ENCODE data around the gene PDAP1. TPM values are rescaled to one million over a fixed set of nuclear protein-coding genes. Genes with fewer than 3 reads are reported as not detected.

PDAP1 gene
- total and polyA plus RNA-seq, 9 donors: 64.8 to 155 (median 138) TPM

GRCh38 chr7:99398891-99399445, 9.4 kb downstream of the PDAP1 start:
- Histone ChIP-seq H3K36me3 (ENCODE audit: control insufficient read depth, insufficient read depth, low read length) (peaks cover 79% of the 10 kb centered on the region), H3K4me3 (ENCODE audit: low read length) (no peak overlapping the region), H3K9me3 (replicated peaks; ENCODE audit: control insufficient read depth, low read depth, low read length) (no peaks in the 10 kb centered on the region), H3K4me1 (ENCODE audit: control insufficient read depth, insufficient read depth, low read length) (peaks cover 1% of the 10 kb centered on the region), H3K27me3 (ENCODE audit: control insufficient read depth, insufficient read depth, low read length) (no peaks in the 10 kb centered on the region), H3K27ac (ENCODE audit: low read length) (no peak overlapping the region)
- DNase-seq: no peak
- 94% methylated on average over 4 of the region's 5 CpGs for WGBS (ENCODE audit: insufficient coverage)

GRCh38 chr7:99397297-99397983, 11.0 kb downstream of the PDAP1 start:
- no peaks in the 10 kb centered on the region for H3K9me3 ChIP-seq (replicated peaks; ENCODE audit: control insufficient read depth, low read depth, low read length)
- no peak overlapping the region for H3K4me3 ChIP-seq (ENCODE audit: low read length)
- WGBS (ENCODE audit: insufficient coverage): 89% methylated on average over 15 of the region's 18 CpGs
- H3K4me1 ChIP-seq (ENCODE audit: control insufficient read depth, insufficient read depth, low read length): peaks cover 15% of the 10 kb centered on the region
- no peaks in the 10 kb centered on the region for H3K27me3 ChIP-seq (ENCODE audit: control insufficient read depth, insufficient read depth, low read length)
- no peak overlapping the region for H3K27ac ChIP-seq (ENCODE audit: low read length)
- H3K36me3 ChIP-seq (ENCODE audit: control insufficient read depth, insufficient read depth, low read length): peaks cover 68% of the 10 kb centered on the region
- DNase-seq: no peak

- Histone ChIP-seq H3K27me3 (ENCODE audit: control insufficient read depth, insufficient read depth, low read length) (no peaks in the 10 kb centered on the region), H3K4me3 (ENCODE audit: low read length) (no peak overlapping the region), H3K36me3 (ENCODE audit: control insufficient read depth, insufficient read depth, low read length) (peaks cover 64% of the 10 kb centered on the region), H3K9me3 (replicated peaks; ENCODE audit: control insufficient read depth, low read depth, low read length) (no peaks in the 10 kb centered on the region), H3K27ac (ENCODE audit: low read length) (no peak overlapping the region), H3K4me1 (ENCODE audit: control insufficient read depth, insufficient read depth, low read length) (peaks cover 17% of the 10 kb centered on the region)
- WGBS (ENCODE audit: insufficient coverage): 72% methylated on average over 6 of the region's 21 CpGs
- no peak for DNase-seq
These were observed 11.7 kb downstream of the PDAP1 start for GRCh38 chr7:99396418-99397296.

GRCh38 chr7:99395616-99396327, 12.6 kb downstream of the PDAP1 start:
- Histone ChIP-seq H3K36me3 (ENCODE audit: control insufficient read depth, insufficient read depth, low read length) (peaks cover 66% of the 10 kb centered on the region), H3K4me1 (ENCODE audit: control insufficient read depth, insufficient read depth, low read length) (peaks cover 17% of the 10 kb centered on the region), H3K27me3 (ENCODE audit: control insufficient read depth, insufficient read depth, low read length) (no peaks in the 10 kb centered on the region), H3K27ac (ENCODE audit: low read length) (no peak overlapping the region), H3K9me3 (replicated peaks; ENCODE audit: control insufficient read depth, low read depth, low read length) (no peaks in the 10 kb centered on the region), H3K4me3 (ENCODE audit: low read length) (no peak overlapping the region)
- 82% methylated on average over 12 of the region's 14 CpGs for WGBS (ENCODE audit: insufficient coverage)
- DNase-seq: no peak

- no peaks in the 10 kb centered on the region for H3K9me3 ChIP-seq (replicated peaks; ENCODE audit: control insufficient read depth, low read depth, low read length)
- peaks cover 63% of the 10 kb centered on the region for H3K36me3 ChIP-seq (ENCODE audit: control insufficient read depth, insufficient read depth, low read length)
- WGBS (ENCODE audit: insufficient coverage): 68% methylated on average over 3 of the region's 4 CpGs
- no peaks in the 10 kb centered on the region for H3K27me3 ChIP-seq (ENCODE audit: control insufficient read depth, insufficient read depth, low read length)
- no peak for DNase-seq
- H3K4me3 ChIP-seq (ENCODE audit: low read length): no peak overlapping the region
- H3K27ac ChIP-seq (ENCODE audit: low read length): no peak overlapping the region
- peaks cover 17% of the 10 kb centered on the region for H3K4me1 ChIP-seq (ENCODE audit: control insufficient read depth, insufficient read depth, low read length)
These were observed 14.3 kb downstream of the PDAP1 start for GRCh38 chr7:99394188-99394502.

GRCh38 chr7:99393355-99394187, 14.8 kb downstream of the PDAP1 start:
- peak overlapping the region; percentile 53 for H3K27ac ChIP-seq (ENCODE audit: low read length)
- DNase-seq: peak; percentile 69
- WGBS (ENCODE audit: insufficient coverage): 23% methylated on average over 18 of the region's 30 CpGs

GRCh38 chr7:99392659-99393354, 15.6 kb downstream of the PDAP1 start:
- H3K9me3 ChIP-seq (replicated peaks; ENCODE audit: control insufficient read depth, low read depth, low read length): no peaks in the 10 kb centered on the region
- whole genome bisulfite sequencing (ENCODE audit: insufficient coverage): 2% methylated on average over 68 of the region's 68 CpGs
- peak; percentile 79 for DNase-seq
- H3K4me1 ChIP-seq (ENCODE audit: control insufficient read depth, insufficient read depth, low read length): peaks cover 17% of the 10 kb centered on the region
- H3K4me3 ChIP-seq (ENCODE audit: low read length): peak overlapping the region; percentile 71
- H3K27me3 ChIP-seq (ENCODE audit: control insufficient read depth, insufficient read depth, low read length): no peaks in the 10 kb centered on the region
- peak overlapping the region; percentile 35 for H3K27ac ChIP-seq (ENCODE audit: low read length)
- H3K36me3 ChIP-seq (ENCODE audit: control insufficient read depth, insufficient read depth, low read length): peaks cover 56% of the 10 kb centered on the region

More at GRCh38 chr7:99393355-99394187, 14.8 kb downstream of the PDAP1 start:
- Histone ChIP-seq H3K27me3 (ENCODE audit: control insufficient read depth, insufficient read depth, low read length) (no peaks in the 10 kb centered on the region), H3K4me3 (ENCODE audit: low read length) (peak overlapping the region; percentile 71), H3K9me3 (replicated peaks; ENCODE audit: control insufficient read depth, low read depth, low read length) (no peaks in the 10 kb centered on the region), H3K36me3 (ENCODE audit: control insufficient read depth, insufficient read depth, low read length) (peaks cover 58% of the 10 kb centered on the region), H3K4me1 (ENCODE audit: control insufficient read depth, insufficient read depth, low read length) (peaks cover 17% of the 10 kb centered on the region)

GRCh38 chr7:99392046-99392445, 16.4 kb downstream of the PDAP1 start:
- H3K27ac ChIP-seq (ENCODE audit: low read length): no peak overlapping the region
- peaks cover 17% of the 10 kb centered on the region for H3K4me1 ChIP-seq (ENCODE audit: control insufficient read depth, insufficient read depth, low read length)
- no peaks in the 10 kb centered on the region for H3K9me3 ChIP-seq (replicated peaks; ENCODE audit: control insufficient read depth, low read depth, low read length)
- peaks cover 53% of the 10 kb centered on the region for H3K36me3 ChIP-seq (ENCODE audit: control insufficient read depth, insufficient read depth, low read length)
- no peak overlapping the region for H3K4me3 ChIP-seq (ENCODE audit: low read length)
- no peaks in the 10 kb centered on the region for H3K27me3 ChIP-seq (ENCODE audit: control insufficient read depth, insufficient read depth, low read length)
- 85% methylated on average over 8 of the region's 8 CpGs for WGBS (ENCODE audit: insufficient coverage)
- DNase-seq: no peak

Measured in muscle of leg (tissue), 11 donors.